Breast epithelium (tissue), 4 donors: ENCODE data around the gene ADAM12. TPM values are rescaled to one million over a fixed set of nuclear protein-coding genes. Genes with fewer than 3 reads are reported as not detected.

Experiments
- DNase-seq, 2 donors: peaks; one replicate each; pipeline ENCODE4 v3.0.0-alpha.2; 2019; ENCODE audit warnings: low spot score in 2 of 2
- H3K27ac ChIP-seq, 2 donors: fragments of 200-600 bp; sonication (generic) in 1 of 2; one replicate each; pipeline ENCODE4 v1.5.1; 2016 to 2019; ENCODE audit warnings: mild to moderate bottlenecking in 1 of 2
- H3K27me3 ChIP-seq, 2 donors: fragments of 200-600 bp; sonication (generic) in 1 of 2; one replicate each; pipeline versions ENCODE4 v1.5.1 to v1.6.0; 2017 to 2019; ENCODE audit warnings: control low read depth in 1 of 2, mild to moderate bottlenecking in 1 of 2
- H3K36me3 ChIP-seq: fragments of 200-600 bp; one replicate; pipeline ENCODE4 v1.5.1; 2019
- H3K4me1 ChIP-seq, 2 donors: fragments of 200-600 bp; sonication (generic); one replicate each; pipeline ENCODE4 v1.5.1; 2016 to 2019; ENCODE audit warnings: control low read depth in 1 of 2
- H3K4me3 ChIP-seq, 3 donors: fragments of 200-600 bp; sonication (generic); 1 replicate in 2 of 3; 2 replicates in 1 of 3; pipeline ENCODE4 v1.5.1; 2016 to 2019; ENCODE audit warnings: mild to moderate bottlenecking in 3 of 3, moderate library complexity in 2 of 3
- H3K9me3 ChIP-seq, 2 donors: fragments of 200-600 bp; sonication (generic) in 1 of 2; one replicate each; pipeline ENCODE4 v1.5.1; 2016 to 2019; ENCODE audit warnings: control low read depth in 1 of 2
- POLR2A ChIP-seq: fragments of 450-650 bp; IDR thresholded peaks from one replicate; pipeline ENCODE4 v1.6.1; 2016; ENCODE audit warnings: antibody characterized with exemption, mild to moderate bottlenecking, moderate library complexity
- POLR2AphosphoS5 ChIP-seq, 3 donors: sonication (generic); formaldehyde crosslinking; IDR thresholded peaks; one replicate each; pipeline ENCODE4 v1.6.1; 2017; ENCODE audit warnings: antibody characterized with exemption in 3 of 3
- intact Hi-C: fragments of 100-400 bp; cut with DNase I; formaldehyde crosslinking; loops from one replicate; pipeline ENCODE4 v1.15.1; 2023; ENCODE audit warnings: low total_unique reads
- total RNA-seq, 3 donors: library from RNA; depleted of rRNA; stranded (reverse); fragments of >200 nt; gene quantifications; one replicate each; pipeline ENCODE4 v1.1.0, GENCODE V29; 2016
- TF ChIP-seq, protein P1 (sequence below), 3 donors: fragments of 450-650 bp; IDR thresholded peaks; one replicate each; pipeline ENCODE4 v1.5.1; 2016 to 2017; ENCODE audit warnings: antibody characterized with exemption in 3 of 3, mild to moderate bottlenecking in 3 of 3, moderate library complexity in 3 of 3

ADAM12 gene
- total RNA-seq, 3 donors from 2014 or later, result 8.6 to 16.4 (median 13.9) TPM

GRCh38 chr10:126253611-126253998 is 134.7 kb downstream of the ADAM12 start:
- Histone ChIP-seq H3K4me1 (peaks cover 4 to 13% of the 10 kb centered on the region in 2 donors), H3K36me3 (no peaks in the 10 kb centered on the region), H3K27ac (peak overlapping the region; percentile 78 to 88), H3K27me3 (no peaks in the 10 kb centered on the region), H3K9me3 (no peaks in the 10 kb centered on the region), H3K4me3 (no peak overlapping the region)
- TF ChIP-seq, protein P1, sequence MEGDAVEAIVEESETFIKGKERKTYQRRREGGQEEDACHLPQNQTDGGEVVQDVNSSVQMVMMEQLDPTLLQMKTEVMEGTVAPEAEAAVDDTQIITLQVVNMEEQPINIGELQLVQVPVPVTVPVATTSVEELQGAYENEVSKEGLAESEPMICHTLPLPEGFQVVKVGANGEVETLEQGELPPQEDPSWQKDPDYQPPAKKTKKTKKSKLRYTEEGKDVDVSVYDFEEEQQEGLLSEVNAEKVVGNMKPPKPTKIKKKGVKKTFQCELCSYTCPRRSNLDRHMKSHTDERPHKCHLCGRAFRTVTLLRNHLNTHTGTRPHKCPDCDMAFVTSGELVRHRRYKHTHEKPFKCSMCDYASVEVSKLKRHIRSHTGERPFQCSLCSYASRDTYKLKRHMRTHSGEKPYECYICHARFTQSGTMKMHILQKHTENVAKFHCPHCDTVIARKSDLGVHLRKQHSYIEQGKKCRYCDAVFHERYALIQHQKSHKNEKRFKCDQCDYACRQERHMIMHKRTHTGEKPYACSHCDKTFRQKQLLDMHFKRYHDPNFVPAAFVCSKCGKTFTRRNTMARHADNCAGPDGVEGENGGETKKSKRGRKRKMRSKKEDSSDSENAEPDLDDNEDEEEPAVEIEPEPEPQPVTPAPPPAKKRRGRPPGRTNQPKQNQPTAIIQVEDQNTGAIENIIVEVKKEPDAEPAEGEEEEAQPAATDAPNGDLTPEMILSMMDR (IDR thresholded peaks at IDR 0.05), result no peak
- TF ChIP-seq POLR2AphosphoS5 (IDR thresholded peaks at IDR 0.05), result no peak
- no peak for TF ChIP-seq POLR2A
- intact Hi-C loops, result no loop called here
- peak in 1 of 2 donors; percentile 52 for DNase-seq

- peak overlapping the region; percentile 78 to 88 for H3K27ac ChIP-seq
- H3K36me3 ChIP-seq, result no peaks in the 10 kb centered on the region
- H3K27me3 ChIP-seq, result no peaks in the 10 kb centered on the region
- peak in 1 of 2 donors; percentile 30 for DNase-seq
- H3K4me3 ChIP-seq, result no peak overlapping the region
- H3K4me1 ChIP-seq, result peaks cover 4 to 13% of the 10 kb centered on the region in 2 donors
- intact Hi-C loops, result no loop called here
- TF ChIP-seq POLR2AphosphoS5 (IDR thresholded peaks at IDR 0.05), result peak in 1 of 3 donors; percentile 41
- TF ChIP-seq POLR2A, result no peak
- no peaks in the 10 kb centered on the region for H3K9me3 ChIP-seq
These were observed 135.2 kb downstream of the ADAM12 start for GRCh38 chr10:126252884-126253610.

DNA sequence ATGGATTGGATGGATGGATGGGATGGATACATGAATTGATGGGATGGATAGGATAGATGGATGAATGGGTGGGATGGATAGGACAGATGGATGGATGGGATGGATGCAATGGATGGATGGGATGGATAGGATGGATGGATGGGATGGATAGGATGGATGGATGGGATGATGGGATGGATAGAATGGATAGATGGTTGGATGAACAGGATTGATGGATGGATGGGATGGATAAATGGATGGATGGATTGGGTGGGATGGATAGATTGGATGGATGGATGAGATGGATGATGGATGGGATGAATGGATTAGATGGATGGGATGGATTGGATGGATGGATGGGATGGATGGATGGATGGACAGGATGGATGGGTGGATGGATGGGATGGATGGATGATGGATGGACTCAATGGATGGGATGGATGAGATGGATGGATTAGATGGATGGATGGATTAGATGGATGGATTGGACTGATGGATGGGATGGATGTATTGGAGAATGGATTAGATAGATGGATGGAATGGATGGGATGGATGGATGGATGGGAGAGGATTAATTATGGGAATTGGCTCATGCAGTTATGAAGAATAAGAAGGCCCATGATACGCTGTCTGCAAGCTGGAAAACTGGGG is 136.4 kb downstream of the ADAM12 start:
- peaks cover 4 to 13% of the 10 kb centered on the region in 2 donors for H3K4me1 ChIP-seq
- intact Hi-C loops, result no loop called here
- H3K4me3 ChIP-seq, result no peak overlapping the region
- H3K27me3 ChIP-seq, result no peaks in the 10 kb centered on the region
- peak overlapping the region; percentile 57 to 88 for H3K27ac ChIP-seq
- H3K36me3 ChIP-seq, result no peaks in the 10 kb centered on the region
- H3K9me3 ChIP-seq, result no peaks in the 10 kb centered on the region
- no peak for DNase-seq
- TF ChIP-seq, protein P1 (IDR thresholded peaks at IDR 0.05), result no peak
- TF ChIP-seq POLR2AphosphoS5 (IDR thresholded peaks at IDR 0.05) (no peak), POLR2A (no peak)

GRCh38 chr10:126250527-126251310 is 137.6 kb downstream of the ADAM12 start:
- Histone ChIP-seq H3K4me3 (no peak overlapping the region), H3K27me3 (no peaks in the 10 kb centered on the region), H3K36me3 (no peaks in the 10 kb centered on the region), H3K4me1 (peaks cover 4 to 13% of the 10 kb centered on the region in 2 donors), H3K27ac (peak overlapping the region; percentile 37 to 88), H3K9me3 (no peaks in the 10 kb centered on the region)
- intact Hi-C loops, result no loop called here
- no peak for DNase-seq
- TF ChIP-seq POLR2A (no peak), POLR2AphosphoS5 (IDR thresholded peaks at IDR 0.05) (peak in 1 of 3 donors; percentile 24)
- TF ChIP-seq, protein P1 (IDR thresholded peaks at IDR 0.05), result no peak

- Histone ChIP-seq H3K27me3 (no peaks in the 10 kb centered on the region), H3K4me3 (no peak overlapping the region), H3K9me3 (no peaks in the 10 kb centered on the region), H3K27ac (peak overlapping the region; percentile 34 to 76), H3K4me1 (peaks cover 4 to 12% of the 10 kb centered on the region in 2 donors), H3K36me3 (no peaks in the 10 kb centered on the region)
- intact Hi-C loops, result no loop called here
- TF ChIP-seq POLR2A (no peak), POLR2AphosphoS5 (IDR thresholded peaks at IDR 0.05) (no peak)
- TF ChIP-seq, protein P1 (IDR thresholded peaks at IDR 0.05), result no peak
- no peak for DNase-seq
These were observed 138.2 kb downstream of the ADAM12 start for GRCh38 chr10:126250045-126250444.
